Mucosa of rectum (tissue), 2 donors: Measurements from ENCODE around the gene MRPL54.

Source experiments
- H3K27ac ChIP-seq, 2 donors: one replicate each; pipeline ENCODE4 v1.7.0; 2013; ENCODE audit warnings: inconsistent platforms in 2 of 2, low read depth in 2 of 2, low read length in 2 of 2
- H3K27me3 ChIP-seq, 2 donors: one replicate each; pipeline ENCODE4 v1.7.0; 2013; ENCODE audit warnings: low read length in 2 of 2; ENCODE audit not compliant: control insufficient read depth in 2 of 2, insufficient read depth in 2 of 2
- H3K36me3 ChIP-seq, 2 donors: one replicate each; pipeline ENCODE4 v1.7.0; 2013; ENCODE audit warnings: low read length in 2 of 2; ENCODE audit not compliant: control insufficient read depth in 2 of 2, insufficient read depth in 2 of 2
- H3K4me1 ChIP-seq, 2 donors: one replicate each; pipeline ENCODE4 v1.7.0; 2013; ENCODE audit warnings: low read length in 2 of 2, mild to moderate bottlenecking in 1 of 2; ENCODE audit not compliant: control insufficient read depth in 2 of 2, insufficient read depth in 2 of 2
- H3K4me3 ChIP-seq, 2 donors: one replicate each; pipeline ENCODE4 v1.7.0; 2013; ENCODE audit warnings: low read length in 2 of 2
- H3K9ac ChIP-seq, 2 donors: one replicate each; pipeline ENCODE4 v1.7.0; 2013; ENCODE audit warnings: low read length in 2 of 2, low read depth in 1 of 2, mild to moderate bottlenecking in 1 of 2
- H3K9me3 ChIP-seq, 2 donors: one replicate each; pipeline ENCODE4 v1.7.0; 2013; ENCODE audit warnings: low read length in 2 of 2; ENCODE audit not compliant: control insufficient read depth in 2 of 2
- donor health status: healthy.
- donor health status: Normal muscosa, but diverticular disease.

MRPL54 gene

DNA sequence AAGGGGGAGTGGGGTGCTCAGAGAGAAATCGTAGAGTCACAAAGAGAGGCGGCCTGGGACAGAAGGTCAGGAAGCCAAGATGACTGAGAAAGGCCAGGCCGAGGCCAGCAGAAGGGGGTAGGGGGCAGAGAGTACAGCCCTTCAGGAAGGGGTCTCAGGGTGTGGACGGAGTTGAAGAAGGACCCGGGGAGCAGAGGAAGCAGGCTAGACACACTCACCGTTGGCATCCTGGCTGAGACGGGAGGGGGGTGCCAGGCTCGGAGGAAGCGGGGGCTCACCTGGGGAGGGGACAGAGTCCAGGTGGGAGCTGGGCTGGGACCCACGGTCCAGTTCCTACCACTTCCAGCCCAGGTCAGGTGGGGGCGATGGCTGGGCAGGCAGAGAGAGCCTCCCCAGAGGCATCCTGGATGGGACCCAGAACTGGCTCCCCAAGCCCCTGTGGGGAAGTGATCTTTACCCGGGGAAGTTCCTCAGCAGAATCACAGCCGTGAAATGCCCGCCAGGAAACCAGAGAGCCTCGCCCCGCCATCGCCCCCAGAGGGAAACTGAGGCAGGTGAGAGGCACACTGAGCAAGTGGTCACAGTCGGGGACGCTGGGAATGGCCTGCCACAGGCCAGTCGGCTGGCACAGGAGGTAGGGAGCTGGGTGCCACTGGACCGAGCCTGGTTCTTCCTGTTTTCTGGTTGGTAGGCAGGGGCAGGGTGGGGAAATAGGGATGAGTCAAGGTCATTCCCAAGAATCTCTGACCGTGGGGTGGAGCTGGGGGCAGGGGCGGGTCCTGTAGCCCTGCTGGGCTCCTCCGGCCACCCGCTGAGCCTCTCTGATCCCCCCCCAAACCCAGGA lies 22.3 kb downstream of the MRPL54 start:
- H3K4me1 ChIP-seq, result no peaks in the 10 kb centered on the region
- H3K9ac ChIP-seq, result no peak overlapping the region
- no peaks in the 10 kb centered on the region for H3K27me3 ChIP-seq

GRCh38 chr19:3785451-3785937 lies 23.0 kb downstream of the MRPL54 start:
- Histone ChIP-seq H3K9me3 (peaks cover 0 to 6% of the 10 kb centered on the region in 2 donors), H3K36me3 (no peaks in the 10 kb centered on the region), H3K9ac (no peak overlapping the region), H3K4me1 (no peaks in the 10 kb centered on the region), H3K4me3 (peak overlapping the region in 1 of 2 donors; percentile 56), H3K27me3 (no peaks in the 10 kb centered on the region), H3K27ac (no peak overlapping the region)

More for the DNA sequence above, 22.3 kb downstream of the MRPL54 start:
- Histone ChIP-seq H3K9me3 (peaks cover 0 to 6% of the 10 kb centered on the region in 2 donors), H3K4me3 (peak overlapping the region in 1 of 2 donors; percentile 31), H3K27ac (no peak overlapping the region), H3K36me3 (no peaks in the 10 kb centered on the region)

- Histone ChIP-seq H3K9ac (no peak within 1 kb of the TSS), H3K27me3 (no peaks in the 10 kb centered on the region), H3K4me1 (no peaks in the 10 kb centered on the region), H3K4me3 (peak within 1 kb of the TSS in 1 of 2 donors; percentile 56), H3K27ac (no peak within 1 kb of the TSS), H3K36me3 (no peaks in the 10 kb centered on the region), H3K9me3 (peaks cover 0 to 6% of the 10 kb centered on the region in 2 donors)
These were observed 23.7 kb downstream of the MRPL54 start, which contains the start of gene MATK for GRCh38 chr19:3785938-3786824. Gene MATK, minus strand, starts transcription at chr19:3786381. Its CDS starts 1,246 bp downstream, at chr19:3785135.

DNA sequence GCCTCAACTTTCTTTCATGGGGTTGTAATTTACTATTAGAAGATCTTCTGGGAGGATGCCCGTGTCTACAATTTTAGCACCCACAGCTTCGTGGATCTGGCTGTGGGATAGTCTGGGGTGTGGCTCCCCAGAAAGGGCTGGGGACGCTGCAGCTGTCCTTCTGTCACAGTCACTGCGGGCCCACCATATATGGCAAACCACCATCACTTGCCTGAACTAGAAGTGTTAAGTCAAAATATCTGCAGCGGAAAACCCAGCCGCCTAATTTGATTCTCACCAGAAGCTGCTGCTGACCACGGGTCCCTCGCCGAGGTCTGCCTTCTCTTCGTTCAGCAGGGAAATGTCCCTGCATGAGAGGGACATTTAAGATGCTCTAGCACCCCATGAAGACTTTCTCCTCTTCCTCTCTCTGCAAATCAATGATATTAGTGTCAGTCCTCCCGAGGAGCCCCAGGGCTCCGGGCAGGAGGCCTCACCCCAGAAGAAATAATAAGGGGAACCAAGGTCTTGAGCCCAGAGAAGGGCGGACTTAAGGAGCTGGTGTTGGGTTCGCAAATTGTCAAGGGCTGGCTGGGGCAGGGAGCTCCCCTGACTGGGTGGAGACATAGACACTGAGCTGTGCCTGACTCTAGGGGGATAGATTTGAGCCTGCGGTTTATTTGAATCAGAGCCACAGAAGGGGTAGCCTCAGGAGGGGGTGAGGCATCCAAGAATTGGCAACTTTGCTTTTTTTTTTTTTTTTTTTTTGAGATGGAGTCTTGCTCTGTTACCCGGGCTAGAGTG lies 26.7 kb downstream of the MRPL54 start:
- Histone ChIP-seq H3K4me3 (no peak overlapping the region), H3K4me1 (no peaks in the 10 kb centered on the region), H3K9me3 (no peaks in the 10 kb centered on the region), H3K36me3 (no peaks in the 10 kb centered on the region), H3K27ac (no peak overlapping the region), H3K9ac (no peak overlapping the region), H3K27me3 (no peaks in the 10 kb centered on the region)

- no peak overlapping the region for H3K9ac ChIP-seq
- no peaks in the 10 kb centered on the region for H3K9me3 ChIP-seq
- no peak overlapping the region for H3K27ac ChIP-seq
- H3K4me3 ChIP-seq, result no peak overlapping the region
- no peaks in the 10 kb centered on the region for H3K27me3 ChIP-seq
- H3K36me3 ChIP-seq, result no peaks in the 10 kb centered on the region
- H3K4me1 ChIP-seq, result no peaks in the 10 kb centered on the region
These were observed 27.8 kb downstream of the MRPL54 start for GRCh38 chr19:3790209-3790734.

- Histone ChIP-seq H3K27me3 (no peaks in the 10 kb centered on the region), H3K9ac (no peak overlapping the region), H3K9me3 (no peaks in the 10 kb centered on the region), H3K36me3 (no peaks in the 10 kb centered on the region), H3K27ac (no peak overlapping the region), H3K4me3 (no peak overlapping the region), H3K4me1 (no peaks in the 10 kb centered on the region)
These were observed 28.5 kb downstream of the MRPL54 start for GRCh38 chr19:3790941-3791340.

- Histone ChIP-seq H3K4me1 (no peaks in the 10 kb centered on the region), H3K27me3 (no peaks in the 10 kb centered on the region), H3K9ac (no peak overlapping the region), H3K4me3 (no peak overlapping the region), H3K36me3 (no peaks in the 10 kb centered on the region), H3K27ac (no peak overlapping the region), H3K9me3 (no peaks in the 10 kb centered on the region)
These were observed 29.6 kb downstream of the MRPL54 start for GRCh38 chr19:3792114-3792513.

DNA sequence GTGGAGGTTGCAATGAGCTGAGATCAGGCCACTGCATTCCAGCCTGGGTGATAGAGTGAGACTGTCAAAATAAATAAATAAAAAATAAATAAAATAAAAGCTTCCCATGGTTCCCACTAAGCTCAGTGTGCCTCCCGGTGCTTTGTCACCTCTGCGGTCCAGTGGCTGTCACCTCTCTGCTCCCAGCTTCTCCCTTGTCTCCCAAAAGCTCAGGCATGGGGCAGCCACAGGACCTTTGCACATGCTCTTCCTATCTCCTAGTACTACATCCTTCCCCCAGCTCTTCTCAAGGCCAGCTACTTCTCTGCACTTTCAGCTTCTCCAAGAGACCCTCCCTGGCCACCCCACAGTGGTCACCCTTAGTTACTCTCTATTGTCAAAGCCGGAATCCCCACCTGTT lies 31.3 kb downstream of the MRPL54 start:
- Histone ChIP-seq H3K4me1 (no peaks in the 10 kb centered on the region), H3K9me3 (no peaks in the 10 kb centered on the region), H3K27ac (no peak overlapping the region), H3K27me3 (no peaks in the 10 kb centered on the region), H3K36me3 (no peaks in the 10 kb centered on the region), H3K9ac (no peak overlapping the region), H3K4me3 (no peak overlapping the region)

- no peaks in the 10 kb centered on the region for H3K9me3 ChIP-seq
- H3K27me3 ChIP-seq, result peaks cover 3 to 4% of the 10 kb centered on the region in 2 donors
- no peak overlapping the region for H3K4me3 ChIP-seq
- no peak overlapping the region for H3K9ac ChIP-seq
- H3K4me1 ChIP-seq, result no peaks in the 10 kb centered on the region
- no peak overlapping the region for H3K27ac ChIP-seq
- H3K36me3 ChIP-seq, result no peaks in the 10 kb centered on the region
These were observed 33.9 kb downstream of the MRPL54 start for GRCh38 chr19:3796358-3796757.
